Measurements from ENCODE around the gene ELP2.

- TF ChIP-seq GATAD2B (IDR thresholded peaks at IDR 0.05; ENCODE audit: borderline replicate concordance) (no peak), ZNF740 (CRISPR knock-in tag; IDR thresholded peaks at IDR 0.05) (no peak), ZNF740 (tag; IDR thresholded peaks at IDR 0.05) (no peak), SP1 (CRISPR knock-in tag; IDR thresholded peaks at IDR 0.05) (no peak), TBP (optimal IDR thresholded peaks at IDR 0.05; ENCODE audit: low read depth, low read length) (no peak), ZSCAN29 (IDR thresholded peaks at IDR 0.05) (no peak), CHD1 (IDR thresholded peaks at IDR 0.05; ENCODE audit: low read length) (no peak), CTCF (IDR thresholded peaks at IDR 0.05 in 2 of 3, conservative IDR thresholded peaks at IDR 0.05 in 1 of 3; ENCODE audit: insufficient read depth in 2 of 3, low read depth in 1 of 3, low read length in 3 of 3) (no peak), DNMT1 (IDR thresholded peaks at IDR 0.05) (no peak), POLR2A (conservative IDR thresholded peaks at IDR 0.05) (no peak), ZNF263 (CRISPR knock-in tag; IDR thresholded peaks at IDR 0.05; ENCODE audit: borderline replicate concordance) (no peak), FOSL1 (tag; conservative IDR thresholded peaks at IDR 0.05) (no peak), NR4A1 (CRISPR knock-in tag; IDR thresholded peaks at IDR 0.05) (no peak), NR4A1 (tag; IDR thresholded peaks at IDR 0.05) (no peak), ZNF311 (CRISPR knock-in tag; IDR thresholded peaks at IDR 0.05) (no peak)
Measured at GRCh38 chr18:36196238-36196995, 66.7 kb downstream of the ELP2 start.

Measured in K562 (cell line).